Hair follicle dermal papilla cell (primary cell): ENCODE results near the gene SAMMSON. TPM values are rescaled to one million over a fixed set of nuclear protein-coding genes. Genes with fewer than 3 reads are reported as not detected.

ENCODE experiments used
- total RNA-seq: library from RNA; depleted of rRNA; stranded (reverse); fragments of >200 nt; gene quantifications from 2 replicates; pipeline ENCODE4 v1.2.3, GENCODE V29; 2012

Gene SAMMSON
- not detected in 2 replicates for total RNA-seq

GRCh38 chr3:69999140-70000027 lies at the start of gene SAMMSON:
Gene SAMMSON, plus strand, starts transcription at chr3:69999733.

